Body of pancreas (tissue), 4 donors: Measurements from ENCODE around the gene TMEM237.

Experiments
- POLR2A ChIP-seq, 3 donors: fragments of 450-650 bp; IDR thresholded peaks; one replicate each; pipeline ENCODE4 v1.6.1; 2016; ENCODE audit warnings: antibody characterized with exemption in 3 of 3, mild to moderate bottlenecking in 2 of 3
- TF ChIP-seq, protein P1 (sequence below), 7 experiments: fragments of 450-650 bp in 4 of 7; fragments of 200-600 bp in 3 of 7; sonication (generic) in 3 of 7; IDR thresholded peaks; one replicate each; pipeline ENCODE4 v1.5.1; 2016 to 2019; ENCODE audit warnings: antibody characterized with exemption in 7 of 7

DNA sequence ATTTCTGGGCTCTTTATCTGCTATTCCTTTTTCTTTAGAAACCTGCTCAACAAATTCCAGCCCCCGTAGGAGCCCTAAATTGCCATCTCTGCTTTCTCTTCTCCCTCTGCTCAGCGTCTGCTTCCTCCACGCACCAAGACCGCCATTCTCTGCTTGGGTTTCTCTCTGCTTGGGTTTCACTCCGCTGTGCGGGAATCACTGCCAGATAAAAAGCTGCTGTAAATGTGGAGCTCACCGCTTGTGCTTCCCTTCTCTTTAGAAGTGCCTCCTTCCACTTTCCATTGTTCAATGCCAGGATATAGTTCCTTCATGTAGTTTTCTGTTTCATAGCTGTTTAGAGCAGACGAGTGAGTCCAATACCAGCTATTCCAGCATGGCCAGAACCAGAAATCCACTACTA is 45.9 kb downstream of the TMEM237 start:
- no peak for TF ChIP-seq POLR2A (IDR thresholded peaks at IDR 0.05)
- TF ChIP-seq, protein P1, sequence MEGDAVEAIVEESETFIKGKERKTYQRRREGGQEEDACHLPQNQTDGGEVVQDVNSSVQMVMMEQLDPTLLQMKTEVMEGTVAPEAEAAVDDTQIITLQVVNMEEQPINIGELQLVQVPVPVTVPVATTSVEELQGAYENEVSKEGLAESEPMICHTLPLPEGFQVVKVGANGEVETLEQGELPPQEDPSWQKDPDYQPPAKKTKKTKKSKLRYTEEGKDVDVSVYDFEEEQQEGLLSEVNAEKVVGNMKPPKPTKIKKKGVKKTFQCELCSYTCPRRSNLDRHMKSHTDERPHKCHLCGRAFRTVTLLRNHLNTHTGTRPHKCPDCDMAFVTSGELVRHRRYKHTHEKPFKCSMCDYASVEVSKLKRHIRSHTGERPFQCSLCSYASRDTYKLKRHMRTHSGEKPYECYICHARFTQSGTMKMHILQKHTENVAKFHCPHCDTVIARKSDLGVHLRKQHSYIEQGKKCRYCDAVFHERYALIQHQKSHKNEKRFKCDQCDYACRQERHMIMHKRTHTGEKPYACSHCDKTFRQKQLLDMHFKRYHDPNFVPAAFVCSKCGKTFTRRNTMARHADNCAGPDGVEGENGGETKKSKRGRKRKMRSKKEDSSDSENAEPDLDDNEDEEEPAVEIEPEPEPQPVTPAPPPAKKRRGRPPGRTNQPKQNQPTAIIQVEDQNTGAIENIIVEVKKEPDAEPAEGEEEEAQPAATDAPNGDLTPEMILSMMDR (IDR thresholded peaks at IDR 0.05): no peak
